Transverse colon (tissue), 4 donors: ENCODE measurements around the gene ABHD17A.

Experiments used
- CTCF ChIP-seq, 5 experiments: fragments of 200-600 bp in 3 of 5; fragments of 450-650 bp in 2 of 5; sonication (generic) in 3 of 5; IDR thresholded peaks; 1 replicate in 2 of 5; 2 replicates in 3 of 5; pipeline ENCODE4 v1.5.1; 2016 to 2017; ENCODE audit warnings: antibody characterized with exemption in 5 of 5, inconsistent platforms in 3 of 5, mild to moderate bottlenecking in 2 of 5, moderate library complexity in 1 of 5
- EP300 ChIP-seq: sonication (generic); formaldehyde crosslinking; IDR thresholded peaks from one replicate; pipeline ENCODE4 v1.6.1; 2017; ENCODE audit warnings: antibody characterized with exemption, low read depth
- POLR2A ChIP-seq: fragments of 450-650 bp; IDR thresholded peaks from one replicate; pipeline ENCODE4 v1.6.1; 2016; ENCODE audit warnings: antibody characterized with exemption, mild to moderate bottlenecking, moderate library complexity
- POLR2AphosphoS5 ChIP-seq, 3 donors: sonication (generic); formaldehyde crosslinking; IDR thresholded peaks; one replicate each; pipeline ENCODE4 v1.6.1; 2016; ENCODE audit warnings: antibody characterized with exemption in 3 of 3

- TF ChIP-seq CTCF (IDR thresholded peaks at IDR 0.05) (no peak), POLR2A (no peak), EP300 (no peak), POLR2AphosphoS5 (IDR thresholded peaks at IDR 0.05) (no peak)
These were observed 17.6 kb upstream of the ABHD17A start for GRCh38 chr19:1902923-1903322.
